GM19452 (cell line): ENCODE measurements around the gene MADD.

ENCODE experiments used
- ATAC-seq: cut with Tn5 transposase; IDR thresholded peaks from one replicate; pipeline ENCODE4 v1.9.1; 2021; ENCODE audit not compliant: unreplicated experiment

MADD gene

DNA sequence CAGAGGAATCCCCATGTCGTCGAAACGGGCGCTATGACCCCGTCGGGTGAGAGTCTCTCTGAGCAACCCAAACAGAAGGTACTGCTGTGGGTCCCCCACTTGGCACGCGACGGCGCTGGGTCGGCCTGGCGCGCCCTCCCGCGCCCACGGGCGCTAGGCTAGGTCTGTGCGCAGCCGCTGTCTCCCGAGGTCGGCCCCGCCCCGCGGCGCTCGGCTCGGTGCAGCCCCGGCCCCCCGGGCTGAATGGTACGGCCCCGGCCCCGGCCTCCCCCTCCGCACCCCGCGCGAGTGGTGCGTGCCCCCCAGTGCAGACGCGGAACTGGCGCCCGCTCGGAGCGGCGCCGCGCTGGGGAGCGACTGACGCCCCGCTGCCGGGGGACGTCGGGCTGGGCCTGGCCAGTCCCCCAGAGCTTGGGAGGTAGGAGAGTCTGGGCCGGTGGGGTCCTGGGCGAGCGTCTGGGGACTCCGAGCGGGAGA, at the start of gene MADD:
TSS of gene MADD (plus strand) at position 305 of the 477 bp plus-strand sequence.
- peak; percentile 80 for ATAC-seq

DNA sequence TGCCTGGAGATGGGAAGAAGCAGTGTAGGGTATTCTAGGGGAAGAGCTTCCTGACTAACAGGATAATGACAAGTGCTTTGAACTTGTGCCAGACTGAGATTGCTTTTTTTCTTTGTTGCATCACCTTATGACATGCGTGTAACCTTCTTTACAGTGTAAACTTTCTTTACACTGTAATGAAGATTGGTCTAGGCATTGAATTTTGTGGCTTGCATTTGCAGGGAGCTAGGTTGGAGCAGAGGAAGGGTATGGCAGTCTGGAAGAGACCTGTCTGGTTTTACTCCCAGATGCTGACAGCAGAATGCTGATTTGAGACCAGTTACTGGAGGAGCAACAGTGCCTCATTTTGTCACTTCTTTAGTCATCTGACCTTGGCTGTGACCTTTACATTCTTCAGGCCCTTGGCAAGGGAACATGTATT, 49.5 kb upstream of the MADD start:
- no peak for ATAC-seq

DNA sequence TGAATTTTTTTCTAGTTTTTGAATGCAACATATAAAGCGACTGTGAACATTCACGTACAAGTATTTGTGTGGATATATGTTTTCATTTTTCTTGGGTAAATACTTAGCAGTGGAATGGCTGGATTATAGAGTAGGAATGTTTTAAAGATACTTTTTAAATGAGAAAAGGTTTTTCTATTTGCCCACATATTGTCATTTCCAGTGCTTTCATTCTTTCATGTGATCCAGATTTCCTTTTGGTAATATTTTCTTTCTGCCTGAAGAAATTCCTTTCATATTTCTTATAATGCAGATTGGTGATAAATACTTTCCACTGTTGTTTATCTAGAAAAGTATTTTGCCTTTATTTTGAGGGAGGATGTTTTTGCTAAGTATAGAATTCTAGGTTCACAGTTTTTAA, 47.2 kb upstream of the MADD start:
- no peak for ATAC-seq

DNA sequence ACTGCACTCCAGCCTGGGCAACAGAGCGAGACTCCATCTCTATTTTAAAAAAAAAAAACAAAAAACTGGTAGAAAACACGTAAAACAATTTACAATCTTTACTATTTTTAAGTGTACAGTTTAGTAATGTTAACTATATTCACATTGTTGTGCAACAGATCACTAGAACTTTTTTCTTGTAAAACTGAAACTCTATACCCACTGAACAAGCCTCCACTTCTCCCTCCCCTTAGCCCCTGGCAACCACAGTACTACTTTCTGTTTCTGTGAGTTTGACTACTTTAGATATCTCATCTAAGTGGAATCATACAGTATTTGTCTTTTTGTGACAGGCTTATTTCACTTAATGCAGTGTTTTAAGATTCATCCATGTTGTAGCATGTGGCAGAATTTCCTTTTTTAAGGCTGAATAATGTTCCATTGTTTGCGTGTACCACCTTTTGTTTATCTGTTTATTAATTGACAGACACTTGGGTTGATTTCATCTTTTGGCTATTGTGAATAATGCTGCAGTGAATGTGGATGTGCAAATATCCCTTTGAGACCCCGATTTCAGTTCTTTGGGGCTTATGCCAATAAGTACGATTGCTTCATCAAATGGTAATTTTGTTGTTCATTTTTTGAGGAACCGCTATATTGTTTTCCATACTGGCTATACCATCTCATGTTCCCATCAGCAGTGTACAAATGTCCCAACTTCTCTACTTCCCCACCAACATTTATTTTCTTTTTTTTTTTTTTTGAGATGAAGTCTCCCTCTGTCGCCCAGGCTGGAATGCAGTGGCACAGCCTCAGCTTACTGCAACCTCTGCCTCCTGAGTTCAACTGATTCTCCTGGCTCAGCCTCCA, 44.2 kb upstream of the MADD start:
- peak; percentile 78 for ATAC-seq

DNA sequence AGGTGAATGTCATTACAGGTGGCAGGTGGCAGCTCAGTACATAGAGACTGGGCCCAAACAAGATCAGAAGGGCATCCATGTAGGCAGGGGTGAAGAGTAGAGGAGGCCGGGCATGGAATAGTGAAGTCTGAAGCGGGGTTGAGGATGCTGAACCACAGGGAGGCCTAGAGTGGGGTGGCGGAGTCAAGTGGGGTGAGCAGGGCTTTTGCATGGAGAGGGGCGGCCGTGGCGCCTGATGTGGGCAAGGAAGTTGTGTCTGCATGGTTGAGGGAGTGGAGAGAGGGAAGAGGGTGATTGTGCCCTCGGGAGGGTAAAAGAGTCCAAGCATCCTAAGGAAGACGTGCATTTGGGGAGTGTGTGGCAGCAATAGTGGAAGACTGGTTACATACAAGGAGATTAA, 40.8 kb upstream of the MADD start:
- no peak for ATAC-seq

DNA sequence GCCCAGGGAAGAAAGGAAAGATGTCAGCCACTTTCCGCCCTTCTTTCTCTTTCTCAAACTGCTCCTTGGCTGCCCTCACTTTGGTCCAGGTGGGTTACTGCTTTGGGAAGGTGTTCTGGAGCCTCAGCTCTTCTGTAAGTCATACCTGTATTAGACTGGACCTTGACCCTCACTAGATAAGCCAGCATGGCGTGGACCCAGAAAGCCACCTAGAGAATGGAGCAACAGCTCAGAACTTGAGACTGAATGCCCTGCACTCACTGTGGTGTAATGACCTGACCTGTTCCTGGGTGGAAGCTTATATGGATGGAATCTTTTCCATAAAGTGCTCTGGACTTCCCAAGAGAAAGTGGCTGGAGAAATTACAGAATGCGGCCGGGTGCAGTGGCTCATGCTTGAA, 36.9 kb upstream of the MADD start:
- ATAC-seq: no peak

DNA sequence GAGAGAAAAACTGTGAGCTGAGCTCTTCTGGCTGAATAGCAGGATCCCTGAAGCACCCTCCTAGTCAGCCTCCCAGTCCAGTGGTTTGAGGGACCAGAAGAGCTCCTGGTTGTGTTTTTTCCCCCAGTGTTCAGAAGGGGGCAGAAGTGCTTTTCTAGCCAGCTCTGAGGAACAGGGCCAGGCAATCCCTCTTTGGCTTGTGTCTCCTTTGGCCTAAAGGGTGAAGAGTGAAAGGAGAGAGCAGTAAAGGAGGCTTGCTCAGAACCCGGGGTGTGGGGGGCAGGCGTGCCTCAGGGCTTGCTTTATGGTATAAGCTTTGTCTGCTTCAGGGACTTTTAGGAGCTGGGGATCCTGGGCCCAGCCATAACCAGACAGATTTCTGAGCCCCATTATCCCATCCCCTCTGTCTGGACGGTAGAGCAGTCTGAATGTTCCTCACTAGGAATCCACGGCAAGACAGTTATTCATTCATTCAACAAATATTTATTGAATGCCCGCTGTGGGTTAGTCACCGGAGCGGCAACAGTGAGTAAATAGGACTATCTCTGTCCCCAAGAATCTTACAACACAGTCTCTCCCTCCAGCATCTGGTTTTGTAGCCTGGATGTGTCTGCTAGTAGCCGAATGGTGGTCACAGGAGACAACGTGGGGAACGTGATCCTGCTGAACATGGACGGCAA, 35.8 kb upstream of the MADD start:
- no peak for ATAC-seq

DNA sequence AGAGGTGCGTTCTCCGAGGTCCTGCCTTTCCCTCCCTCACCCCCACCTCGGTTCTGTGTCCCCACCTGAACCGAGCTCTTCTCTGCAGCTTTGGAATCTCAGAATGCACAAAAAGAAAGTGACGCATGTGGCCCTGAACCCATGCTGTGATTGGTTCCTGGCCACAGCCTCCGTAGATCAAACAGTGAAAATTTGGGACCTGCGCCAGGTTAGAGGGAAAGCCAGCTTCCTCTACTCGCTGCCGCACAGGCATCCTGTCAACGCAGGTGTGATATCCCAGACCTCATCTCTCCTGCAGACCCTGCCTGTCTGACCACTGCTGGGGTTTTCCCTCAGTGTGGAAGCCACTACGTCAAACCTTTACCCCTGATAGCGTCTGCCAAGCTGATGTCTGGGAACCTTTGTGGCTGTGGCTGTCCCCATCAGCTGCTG, 35.2 kb upstream of the MADD start:
- no peak for ATAC-seq

DNA sequence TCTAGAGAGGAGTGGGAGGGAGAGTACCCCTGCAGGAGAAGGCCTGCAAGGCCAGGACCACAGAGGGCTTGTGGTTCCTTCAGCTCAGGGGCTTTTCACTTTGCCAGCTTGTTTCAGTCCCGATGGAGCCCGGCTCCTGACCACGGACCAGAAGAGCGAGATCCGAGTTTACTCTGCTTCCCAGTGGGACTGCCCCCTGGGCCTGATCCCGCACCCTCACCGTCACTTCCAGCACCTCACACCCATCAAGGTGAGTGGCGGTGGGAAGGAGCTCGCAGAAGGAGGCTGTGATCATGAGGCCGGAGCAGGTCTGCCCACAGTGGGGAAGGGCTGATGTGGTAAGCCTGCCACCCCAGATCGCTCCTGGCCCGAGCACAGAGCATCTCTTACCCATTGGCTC, 34.8 kb upstream of the MADD start:
- no peak for ATAC-seq

DNA sequence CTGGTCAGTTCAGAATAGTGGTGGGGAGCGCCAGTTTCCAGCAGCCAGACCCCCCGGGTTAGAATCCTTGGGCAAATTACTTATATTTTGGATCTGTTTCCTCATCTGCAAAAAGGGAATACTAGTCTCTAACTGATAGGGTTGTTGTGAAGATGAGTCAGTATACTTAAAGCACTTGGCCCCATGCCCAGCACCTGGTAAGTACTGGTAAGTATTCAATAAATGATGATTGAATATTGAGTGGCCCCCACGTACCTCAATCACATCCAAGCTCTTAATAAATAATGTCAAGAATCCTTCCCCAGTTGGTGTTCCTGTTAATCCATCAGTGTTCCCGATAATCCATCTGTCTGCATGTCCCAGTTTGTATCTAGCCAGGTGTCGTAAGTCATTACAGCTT, 33.5 kb upstream of the MADD start:
- ATAC-seq: no peak

DNA sequence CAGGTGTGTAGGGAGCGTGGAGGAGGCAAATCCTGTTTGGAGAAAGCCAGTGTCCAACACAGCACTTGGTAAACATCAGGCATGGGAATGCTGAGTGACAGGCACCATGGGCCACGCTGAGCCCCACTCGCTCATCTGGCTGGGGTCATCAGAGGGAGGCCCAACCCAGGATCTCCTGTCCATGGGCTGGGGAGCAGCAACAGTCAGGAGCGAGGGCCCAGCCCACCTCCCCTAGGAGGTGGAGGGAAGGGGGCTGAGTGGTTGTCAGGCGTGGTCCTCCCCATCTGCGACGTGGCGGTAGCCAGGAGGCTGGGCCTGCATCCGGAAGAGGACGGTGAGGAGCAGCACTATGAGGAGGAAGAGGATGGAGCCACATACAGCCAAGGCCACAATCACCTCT, 30.1 kb upstream of the MADD start:
- no peak for ATAC-seq

DNA sequence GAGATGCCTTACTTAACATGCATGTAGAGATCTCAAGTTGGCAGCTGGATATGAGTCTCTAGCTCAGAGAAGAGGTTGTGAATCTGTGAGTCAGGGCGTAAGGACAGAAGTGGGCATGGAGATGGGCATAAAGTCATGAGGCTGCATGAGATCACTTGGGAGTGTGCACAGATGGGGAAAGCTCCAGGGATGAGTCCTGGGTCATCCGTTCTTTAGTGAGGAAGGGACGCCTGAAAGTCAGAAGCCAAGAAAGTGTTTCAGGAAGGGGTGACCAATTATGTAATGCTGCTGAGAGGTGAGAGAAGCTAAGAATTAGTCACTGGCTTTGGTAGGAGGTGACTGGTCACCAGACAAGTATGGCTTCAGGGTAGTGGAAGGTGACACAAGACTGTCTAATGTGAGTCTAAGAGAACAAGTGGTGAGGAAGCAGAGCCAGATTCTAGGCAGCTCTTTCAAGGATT, 28.1 kb upstream of the MADD start:
- ATAC-seq: no peak

DNA sequence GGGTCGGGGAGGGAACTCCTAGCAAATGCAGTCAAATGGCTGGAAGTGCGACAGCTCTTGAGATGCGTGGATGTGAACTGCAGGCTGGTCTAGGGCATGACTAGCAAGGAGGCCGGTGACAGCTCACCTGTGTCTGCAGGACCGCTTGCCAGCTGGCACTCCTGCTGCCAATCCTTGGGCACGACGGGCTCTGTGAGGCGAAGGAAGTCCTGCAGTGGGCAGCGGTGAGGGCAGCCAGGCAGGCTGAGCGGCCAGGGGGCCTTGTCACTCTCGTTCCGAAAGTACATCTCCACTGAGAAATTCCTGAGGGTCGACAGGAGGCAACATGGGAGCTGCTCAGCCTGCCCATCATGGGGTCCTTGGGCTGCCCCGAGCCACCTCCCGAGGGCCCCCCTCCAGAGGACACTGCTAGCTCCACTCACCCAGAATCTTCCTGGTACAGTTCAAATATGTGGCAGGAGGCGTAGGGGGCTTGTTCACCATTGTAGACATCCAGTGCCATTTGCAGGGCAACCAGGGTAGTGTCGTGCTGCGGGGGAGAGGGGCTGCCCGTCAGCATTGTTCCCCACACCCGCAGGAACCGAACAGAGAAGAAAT, 27.2 kb upstream of the MADD start:
- ATAC-seq: no peak

DNA sequence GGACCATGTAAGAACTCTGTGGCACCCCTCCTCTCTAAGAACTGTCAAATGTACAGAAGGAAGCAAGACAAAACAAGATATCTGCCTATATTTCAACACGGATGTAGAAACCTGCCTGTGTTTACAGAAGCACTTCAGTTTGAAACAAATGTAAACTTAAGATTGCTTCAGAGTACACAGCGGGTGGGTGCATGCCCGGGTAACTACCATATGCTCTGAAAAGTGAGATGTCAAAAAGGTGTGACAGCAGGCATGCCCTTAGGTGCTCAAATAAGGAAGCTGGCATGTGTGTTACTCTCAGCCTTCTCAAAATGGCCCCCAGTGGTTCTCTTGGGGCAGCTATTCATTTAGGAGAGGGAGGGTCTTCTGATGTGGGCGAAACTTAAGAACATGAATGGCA, 26.5 kb upstream of the MADD start:
- no peak for ATAC-seq

DNA sequence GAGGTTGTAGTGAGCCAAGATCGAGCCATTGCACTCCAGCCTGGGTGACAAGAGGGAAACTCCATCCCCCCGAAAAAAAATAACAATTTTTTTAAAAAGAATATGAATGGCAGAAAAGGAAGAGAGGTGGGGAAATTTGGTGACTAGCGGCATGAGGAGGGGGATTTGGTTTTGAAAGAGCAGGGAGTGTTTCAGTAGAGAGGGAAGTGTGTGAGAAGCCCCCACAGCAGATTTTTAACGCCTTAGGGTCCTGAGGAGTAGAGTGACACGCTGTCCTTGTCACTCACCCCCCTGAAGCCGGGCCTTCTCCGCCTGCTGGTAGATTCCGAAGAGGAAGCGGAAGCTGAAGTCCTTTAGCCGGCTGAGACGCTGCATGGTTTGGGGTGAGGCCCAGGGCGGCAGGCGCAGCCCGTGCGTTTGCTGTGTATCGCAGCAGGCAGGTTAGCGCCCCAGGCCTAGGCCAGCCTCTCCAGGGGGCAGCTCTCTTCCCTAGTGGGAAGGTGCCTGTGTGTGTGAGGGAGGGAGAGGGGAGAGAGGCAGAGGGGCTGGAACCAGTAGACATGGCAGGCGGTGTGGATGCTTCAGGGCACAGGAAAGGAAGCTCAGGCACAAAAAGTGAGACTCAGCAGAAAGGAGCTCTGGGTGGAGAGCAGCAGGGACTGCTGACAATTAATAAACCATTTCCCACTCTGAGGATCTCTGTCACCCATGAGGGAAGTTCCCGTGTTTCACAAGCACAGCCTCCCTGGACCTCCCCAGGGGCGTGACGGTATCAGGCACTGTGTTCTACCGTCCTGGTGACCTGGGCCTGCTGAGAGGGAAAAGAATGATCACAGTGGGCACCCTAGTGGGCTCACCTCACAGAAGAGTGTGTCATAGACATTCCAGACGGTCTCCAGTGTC, 25.2 kb upstream of the MADD start:
- no peak for ATAC-seq

DNA sequence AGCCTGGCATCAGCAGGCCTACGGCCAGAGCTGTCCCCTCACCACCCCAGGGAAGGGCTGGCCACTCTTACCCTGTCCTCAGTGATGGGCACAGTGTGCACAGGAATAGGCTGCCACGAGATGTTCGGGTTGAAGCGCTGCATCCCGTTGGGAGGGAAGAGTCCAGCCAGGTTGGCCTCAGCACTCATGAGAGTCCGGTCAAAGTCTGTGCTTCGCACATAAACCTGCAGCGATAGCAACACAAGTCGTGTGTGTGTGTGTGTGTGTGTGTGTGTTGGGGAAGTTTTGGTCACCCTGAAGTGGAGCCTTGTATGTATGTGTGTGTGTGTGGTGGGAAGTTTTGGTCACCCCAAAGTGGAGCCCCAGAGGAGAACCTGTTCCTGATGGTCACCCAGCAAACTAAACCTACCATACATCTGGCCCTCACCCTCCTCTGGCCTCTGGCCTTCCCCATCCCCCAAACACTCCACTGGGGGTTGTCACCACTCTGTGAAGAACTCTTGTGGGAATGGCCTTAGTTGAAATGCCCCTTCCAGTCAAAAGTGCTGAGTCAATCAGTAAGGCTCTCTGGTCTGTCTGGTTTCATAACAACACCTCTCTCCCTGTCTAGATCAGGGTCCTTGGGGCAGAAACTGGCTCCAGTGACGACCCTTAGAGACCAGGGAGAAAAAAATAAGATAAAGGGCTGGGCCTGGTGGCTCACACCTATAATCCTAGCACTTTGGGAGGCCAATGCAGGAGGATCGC, 24.1 kb upstream of the MADD start:
- ATAC-seq: no peak

DNA sequence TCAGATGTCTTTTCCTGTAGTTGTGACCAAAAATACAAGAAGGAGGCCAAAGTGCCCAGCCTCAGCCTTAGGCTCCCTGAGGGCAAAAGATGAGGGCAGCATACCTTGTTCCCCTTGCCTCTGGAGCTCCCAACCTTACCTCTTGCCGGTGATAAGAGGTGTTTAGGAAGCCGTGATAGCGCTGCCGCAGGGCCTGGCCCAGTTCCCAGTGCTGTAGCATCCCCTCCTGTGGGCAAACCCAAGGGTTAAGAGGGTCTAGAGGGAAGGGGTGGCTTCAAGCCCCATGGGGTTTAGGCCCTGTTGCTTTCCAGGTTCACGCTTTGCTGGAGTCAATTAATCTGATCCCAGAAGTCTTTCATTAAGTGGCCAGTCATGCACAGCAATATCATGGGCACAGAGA, 22.4 kb upstream of the MADD start:
- ATAC-seq: no peak

DNA sequence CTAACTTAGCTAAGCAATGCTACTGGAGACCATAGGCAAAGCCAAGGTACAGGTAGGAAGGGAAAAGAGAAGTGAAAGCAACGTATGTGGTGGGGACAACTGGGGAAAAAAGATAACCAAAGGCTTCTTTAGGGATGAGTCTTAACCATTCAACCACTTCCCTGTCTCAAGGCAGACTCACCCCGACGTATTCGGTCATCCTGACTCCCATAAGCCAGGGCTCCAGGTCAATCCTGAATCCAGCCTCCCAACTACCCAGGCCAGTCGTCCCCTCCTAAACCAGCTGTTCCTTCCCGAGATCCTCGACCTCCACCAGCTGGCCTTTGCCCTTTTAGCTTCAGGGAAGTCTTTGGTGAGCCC, 21.6 kb upstream of the MADD start:
- peak; percentile 26 for ATAC-seq

DNA sequence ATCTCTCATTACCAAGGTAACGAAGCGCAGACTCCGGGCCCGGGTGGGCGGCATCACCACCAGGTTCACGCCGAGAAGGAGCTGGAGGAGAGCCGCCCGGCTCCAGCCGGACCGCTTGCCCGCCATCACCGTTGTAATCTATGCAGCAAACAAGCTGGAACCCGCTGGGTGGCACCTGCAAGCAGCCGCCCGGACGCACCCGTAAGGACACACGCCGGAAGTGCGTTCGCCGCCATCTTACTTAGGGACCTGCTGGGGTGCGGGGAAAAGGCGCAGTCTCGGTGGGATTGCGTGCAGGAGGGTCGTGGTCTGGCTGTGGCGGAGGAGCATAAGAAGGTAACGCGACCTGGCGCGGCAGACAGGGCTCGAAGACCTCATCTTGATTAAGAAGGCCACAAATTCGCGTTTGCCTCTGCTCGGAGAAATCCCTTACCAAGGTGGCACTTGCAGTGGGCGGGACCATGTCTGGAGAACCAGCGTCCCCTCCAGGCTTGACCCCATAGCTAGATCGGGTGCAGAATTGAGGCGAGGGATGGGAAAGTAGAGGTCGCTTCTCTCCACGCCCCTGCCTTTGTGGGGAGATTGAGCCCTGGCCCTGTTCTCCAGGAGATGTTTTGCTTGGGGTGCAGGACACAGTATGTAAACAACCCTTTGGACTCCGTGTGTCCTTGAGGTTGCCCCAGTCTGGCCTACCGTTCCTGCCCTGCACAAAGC, 21.1 kb upstream of the MADD start, which contains the start of gene ACP2:
TSS of gene ACP2 (minus strand) at position 151 of the 714 bp plus-strand sequence. CDS start at position 126, 25 bp downstream.
- ATAC-seq: peak; percentile 93

DNA sequence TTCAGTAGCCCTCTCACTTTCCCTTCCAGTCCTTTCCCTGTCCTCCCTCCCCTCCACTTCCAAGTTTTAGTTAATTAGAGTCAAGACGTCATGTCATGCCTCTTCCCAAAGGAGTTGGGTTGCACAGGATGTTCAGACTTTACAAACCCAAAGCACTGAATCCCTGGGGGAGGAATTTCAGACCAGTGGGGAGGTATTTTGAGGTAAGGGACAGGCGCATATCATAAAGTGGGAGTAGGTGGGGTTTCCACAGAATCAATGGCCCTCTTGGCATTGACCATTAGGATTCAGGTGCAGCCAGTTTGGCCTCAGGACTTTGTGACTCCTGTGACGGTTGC, 20.6 kb upstream of the MADD start:
- no peak for ATAC-seq
